HG02884 (cell line): ENCODE results near the gene CYP27C1.
"Not testable (repeated sequence)": the region's sequence is repeated elsewhere in the genome, so short reads cannot be mapped to it uniquely, and the experiment has no call there.

Experiments used
- ATAC-seq: cut with Tn5 transposase; IDR thresholded peaks from one replicate; pipeline ENCODE4 v1.9.1; 2021; ENCODE audit warnings: mild to moderate bottlenecking, moderate library complexity; ENCODE audit not compliant: unreplicated experiment

CYP27C1 gene

DNA sequence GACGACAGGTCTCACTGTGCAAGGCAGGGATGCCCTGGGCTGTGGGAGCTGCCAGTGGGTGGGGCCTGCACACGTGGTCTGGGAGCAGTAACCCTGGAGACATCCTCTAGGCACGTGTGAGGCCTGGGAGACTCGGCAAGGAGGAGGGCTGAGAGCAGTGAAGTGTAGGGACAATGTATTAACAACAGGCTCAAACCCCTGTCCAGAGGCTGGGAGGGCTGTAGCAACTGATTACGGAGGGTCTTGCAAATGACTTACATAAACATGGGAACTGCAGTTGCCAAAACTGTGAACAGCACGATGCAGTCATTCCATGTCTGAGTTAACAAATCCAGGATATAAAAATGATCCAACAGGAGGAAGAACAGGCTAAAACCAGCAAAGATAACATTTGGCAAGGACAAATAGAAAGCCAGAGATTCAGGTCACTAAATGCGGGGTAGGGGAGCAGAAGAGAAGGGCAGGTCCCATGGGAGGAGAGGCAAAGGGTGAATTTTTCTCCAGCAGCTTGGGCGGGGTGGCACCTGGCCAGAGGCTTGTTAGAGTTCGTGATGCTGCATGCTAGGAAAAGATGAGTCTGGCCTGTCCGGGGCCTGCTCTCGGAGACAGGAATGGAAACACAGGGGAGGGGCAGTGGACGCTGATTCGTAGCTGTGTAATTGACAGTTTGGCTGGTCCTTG, 44.9 kb downstream of the CYP27C1 start:
- ATAC-seq, result no peak

DNA sequence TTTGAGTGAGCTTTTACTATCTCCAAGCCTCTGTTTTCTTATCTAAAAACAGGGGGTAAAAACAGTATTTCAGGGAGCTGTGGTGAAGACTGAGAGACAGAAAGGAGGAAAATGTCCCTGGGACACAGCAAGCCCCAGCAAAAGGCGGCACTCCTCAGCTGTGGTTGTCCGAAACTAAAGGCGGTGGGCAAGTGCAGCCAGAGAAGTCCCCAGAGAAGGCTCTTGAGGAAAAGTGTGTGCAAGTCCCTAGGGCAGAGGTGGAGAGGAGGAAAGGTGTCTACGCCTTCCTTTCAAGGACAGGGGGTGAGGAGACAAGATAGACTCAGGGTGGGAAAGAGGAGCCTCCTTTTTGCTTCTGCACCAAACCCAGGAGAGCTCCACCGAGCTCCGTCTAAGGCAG, 45.5 kb downstream of the CYP27C1 start:
- no peak for ATAC-seq

DNA sequence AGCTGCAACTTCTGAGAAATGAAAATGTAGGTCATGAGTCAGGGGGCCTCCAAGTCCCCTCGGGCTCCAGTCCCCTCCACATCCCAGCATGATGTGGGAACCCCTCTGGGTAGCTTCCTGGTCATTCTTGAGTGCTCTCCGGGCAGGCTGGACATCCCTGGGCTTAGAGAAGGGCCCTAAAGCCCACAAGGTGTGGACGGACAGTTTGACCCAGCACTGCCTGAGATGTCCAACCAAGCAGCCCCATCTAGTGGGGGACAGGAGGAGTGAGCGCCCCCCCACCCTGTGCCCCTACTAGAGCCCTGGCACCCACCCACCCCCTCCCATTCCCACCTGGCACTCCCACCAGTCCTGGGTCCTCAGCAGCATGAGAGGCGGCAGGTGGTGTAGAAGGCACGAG, 46.0 kb downstream of the CYP27C1 start:
- no peak for ATAC-seq

GRCh38 chr2:127173057-127173456, 47.0 kb downstream of the CYP27C1 start:
- ATAC-seq, result no peak

GRCh38 chr2:127172306-127172705, 47.8 kb downstream of the CYP27C1 start:
- ATAC-seq, result no peak

- no peak for ATAC-seq
Observed at GRCh38 chr2:127170452-127171197, 49.5 kb downstream of the CYP27C1 start.

DNA sequence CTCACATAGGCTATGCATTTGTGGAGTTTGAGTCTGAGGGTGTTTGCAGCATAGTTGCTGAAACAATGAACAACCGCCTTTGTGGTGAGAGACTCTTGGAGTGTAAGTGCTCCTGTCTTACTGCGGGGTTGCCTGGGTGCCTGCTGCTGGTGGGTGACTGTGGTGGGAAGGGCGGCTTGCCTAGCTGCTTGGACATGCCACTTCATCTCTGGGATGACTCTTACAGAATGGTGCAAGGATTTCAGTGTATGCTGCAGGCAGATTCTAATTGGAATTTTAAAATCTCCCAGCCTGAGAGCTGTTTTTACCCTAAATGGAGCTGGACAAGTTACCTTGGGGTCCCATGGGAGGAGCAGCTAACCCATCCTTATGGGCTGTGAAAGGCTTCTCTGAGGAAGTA, 50.1 kb downstream of the CYP27C1 start:
- no peak for ATAC-seq

GRCh38 chr2:127169066-127169660, 50.9 kb downstream of the CYP27C1 start:
- no peak for ATAC-seq

DNA sequence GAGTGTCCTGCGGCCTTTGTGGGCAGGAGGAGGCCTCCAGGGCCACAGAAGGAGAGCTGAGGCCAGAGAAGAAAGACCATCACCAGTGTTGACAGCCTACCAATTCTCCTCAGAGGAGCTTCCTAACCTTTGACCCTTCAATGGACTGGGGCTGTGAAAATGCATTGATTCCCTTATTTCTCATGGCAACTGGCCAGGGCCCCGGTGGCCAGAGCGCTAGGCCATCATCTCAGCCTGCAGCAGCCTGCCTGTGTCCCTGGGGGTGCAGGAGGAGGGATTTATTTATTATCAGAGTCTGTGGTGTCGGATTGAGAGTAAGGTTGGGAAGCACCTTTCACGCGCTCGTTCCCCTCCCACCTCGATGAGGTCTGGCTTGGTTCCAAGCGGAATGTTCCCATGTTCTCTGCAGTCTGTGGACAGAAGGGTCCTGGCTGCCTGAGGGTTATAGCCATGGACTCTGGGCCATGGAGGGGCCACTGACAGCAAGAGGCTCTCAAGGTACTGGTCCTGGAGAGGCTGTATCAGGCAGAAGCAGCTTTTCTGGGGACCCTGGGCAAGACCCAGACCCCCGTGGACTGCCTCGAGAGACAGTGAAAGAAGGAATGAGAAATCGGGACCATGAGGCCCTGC, 53.8 kb downstream of the CYP27C1 start:
- ATAC-seq, result no peak

DNA sequence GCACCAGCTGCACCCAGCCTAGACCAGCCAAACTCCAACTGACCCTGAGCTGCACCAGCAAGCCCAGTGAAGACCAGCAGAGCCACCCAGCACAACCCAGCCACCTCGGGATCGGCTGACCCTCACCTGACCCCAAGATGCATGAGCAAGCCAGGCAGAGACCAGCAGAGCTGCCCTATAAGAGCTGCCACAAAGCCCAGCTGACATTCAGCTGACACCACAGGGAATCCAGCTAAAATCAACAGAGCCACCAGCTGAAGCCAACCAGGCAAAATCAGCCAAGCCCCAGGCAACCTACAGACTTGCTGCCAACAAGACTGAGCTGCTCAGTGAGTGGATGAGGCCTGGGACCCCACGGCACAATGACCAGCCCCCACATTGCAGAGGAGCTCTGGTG, 54.6 kb downstream of the CYP27C1 start:
- ATAC-seq, result no peak

DNA sequence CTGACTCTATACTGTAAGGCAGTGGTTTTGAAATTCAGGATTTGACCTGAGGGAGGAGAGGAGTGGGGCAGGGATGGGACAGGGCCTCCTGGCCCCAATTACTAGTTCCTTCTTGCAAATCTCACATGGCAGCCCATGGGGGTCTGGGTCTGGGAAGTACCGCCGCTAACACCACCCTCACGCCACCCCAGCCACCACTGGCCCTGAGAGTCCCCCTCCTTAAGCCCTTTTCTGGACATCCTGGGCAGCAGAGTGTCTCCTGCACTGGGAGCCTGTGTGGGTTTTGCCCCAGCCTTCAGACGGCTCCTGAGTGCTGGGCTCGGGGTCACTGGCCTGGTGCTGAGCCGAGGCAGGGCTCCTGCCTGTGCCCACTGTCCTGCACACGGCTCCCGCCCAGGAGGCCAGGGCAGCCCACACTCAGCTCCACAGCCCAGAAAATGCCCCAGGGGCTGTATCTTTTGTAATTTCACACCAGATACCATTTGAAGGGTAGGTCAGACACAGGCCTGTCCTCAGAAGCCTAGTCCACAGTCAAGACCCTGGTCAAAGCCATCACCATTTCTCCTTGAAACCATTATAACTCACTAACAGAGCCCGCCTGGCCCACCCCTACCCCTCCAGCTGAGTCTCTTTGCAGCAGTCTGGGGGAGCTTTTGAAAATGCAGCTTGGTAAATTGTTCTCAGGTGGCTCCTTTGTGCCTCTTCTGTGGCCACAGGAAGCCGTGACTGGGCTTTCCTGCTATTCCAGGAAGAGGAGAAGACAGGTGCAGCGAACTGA, 55.1 kb downstream of the CYP27C1 start:
- no peak for ATAC-seq

- no peak for ATAC-seq
Observed at GRCh38 chr2:127163921-127164320, 56.2 kb downstream of the CYP27C1 start.

GRCh38 chr2:127163090-127163406, 57.1 kb downstream of the CYP27C1 start:
- not testable (repeated sequence) for ATAC-seq

GRCh38 chr2:127162261-127163089, 57.6 kb downstream of the CYP27C1 start:
- no peak for ATAC-seq

DNA sequence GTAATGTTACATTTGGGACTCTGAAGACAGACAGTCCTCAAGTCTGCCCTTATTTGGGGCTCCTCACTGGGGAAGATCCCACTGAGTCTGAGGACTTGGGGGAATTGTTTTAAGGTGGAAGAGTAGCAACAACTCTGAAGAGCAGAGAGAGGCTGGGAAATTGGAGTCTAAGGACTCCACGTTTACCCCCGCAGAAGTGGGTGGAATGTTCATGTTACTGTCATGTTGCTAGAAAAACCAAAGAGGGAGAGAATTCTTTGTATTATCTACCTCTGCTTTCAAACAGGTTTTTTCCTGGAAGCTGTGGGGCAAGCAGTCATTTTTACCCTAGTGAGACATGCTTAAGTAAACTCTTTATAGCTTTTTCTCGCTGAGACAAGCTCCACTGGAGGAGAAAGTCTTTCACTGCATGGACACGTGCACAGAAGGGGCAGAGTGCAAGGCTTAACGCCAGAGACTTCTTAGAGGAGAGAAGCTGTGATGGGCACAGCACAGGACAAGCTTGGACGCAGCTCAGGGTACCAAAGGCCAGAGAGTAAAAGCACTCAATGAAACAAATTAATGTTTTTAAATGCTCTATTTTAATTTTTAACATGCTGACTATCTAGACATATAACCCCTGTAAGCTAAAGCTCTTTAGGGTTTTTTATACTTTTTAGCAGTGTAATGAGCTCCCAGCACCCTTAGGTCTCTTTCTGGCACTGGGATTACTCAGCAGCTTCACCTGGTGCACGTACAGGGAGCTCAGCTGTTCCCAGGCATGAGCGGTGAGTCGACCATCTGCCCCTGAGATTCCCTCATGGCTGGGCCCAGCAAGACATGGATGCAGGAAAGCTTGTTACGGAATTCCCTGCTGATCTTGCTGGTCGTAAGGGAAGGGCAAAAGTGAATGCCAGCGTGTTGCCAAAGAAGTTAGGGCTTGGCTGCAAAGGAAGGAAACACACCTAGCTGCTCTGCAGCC, 58.6 kb downstream of the CYP27C1 start:
- no peak for ATAC-seq

GRCh38 chr2:127160676-127161075, 59.4 kb downstream of the CYP27C1 start:
- ATAC-seq, result no peak

DNA sequence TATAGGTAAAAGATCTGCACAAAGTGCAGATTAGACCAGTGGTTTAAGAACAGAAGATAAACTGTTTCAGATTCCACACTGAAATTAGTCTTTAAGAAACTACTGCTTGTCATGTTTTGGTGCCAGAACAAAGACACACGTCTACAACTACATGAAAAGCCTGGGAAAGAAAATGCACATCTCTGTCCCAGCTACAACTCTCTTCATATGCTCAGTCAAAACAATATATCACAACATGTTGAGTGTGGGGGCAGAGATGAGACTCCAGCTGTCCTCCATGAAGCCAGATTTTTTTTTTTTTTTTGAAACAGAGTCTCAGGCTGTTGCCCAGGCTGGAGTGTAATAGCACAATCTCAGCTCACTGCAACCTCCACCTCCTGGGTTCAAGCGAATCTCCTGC, 60.6 kb downstream of the CYP27C1 start:
- no peak for ATAC-seq

- ATAC-seq, result peak; percentile 85
Observed at GRCh38 chr2:127158614-127159290, 61.3 kb downstream of the CYP27C1 start.
